NCI-H2227 (cell line): ENCODE data around the gene SLC2A4RG.

Experiments used
- DNase-seq: peaks from one replicate; lab custom pipeline; 2025; ENCODE audit not compliant: unreplicated experiment; lab: John Stamatoyannopoulos, UW

The SLC2A4RG gene, protein sequence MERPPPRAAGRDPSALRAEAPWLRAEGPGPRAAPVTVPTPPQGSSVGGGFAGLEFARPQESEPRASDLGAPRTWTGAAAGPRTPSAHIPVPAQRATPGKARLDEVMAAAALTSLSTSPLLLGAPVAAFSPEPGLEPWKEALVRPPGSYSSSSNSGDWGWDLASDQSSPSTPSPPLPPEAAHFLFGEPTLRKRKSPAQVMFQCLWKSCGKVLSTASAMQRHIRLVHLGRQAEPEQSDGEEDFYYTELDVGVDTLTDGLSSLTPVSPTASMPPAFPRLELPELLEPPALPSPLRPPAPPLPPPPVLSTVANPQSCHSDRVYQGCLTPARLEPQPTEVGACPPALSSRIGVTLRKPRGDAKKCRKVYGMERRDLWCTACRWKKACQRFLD

DNA sequence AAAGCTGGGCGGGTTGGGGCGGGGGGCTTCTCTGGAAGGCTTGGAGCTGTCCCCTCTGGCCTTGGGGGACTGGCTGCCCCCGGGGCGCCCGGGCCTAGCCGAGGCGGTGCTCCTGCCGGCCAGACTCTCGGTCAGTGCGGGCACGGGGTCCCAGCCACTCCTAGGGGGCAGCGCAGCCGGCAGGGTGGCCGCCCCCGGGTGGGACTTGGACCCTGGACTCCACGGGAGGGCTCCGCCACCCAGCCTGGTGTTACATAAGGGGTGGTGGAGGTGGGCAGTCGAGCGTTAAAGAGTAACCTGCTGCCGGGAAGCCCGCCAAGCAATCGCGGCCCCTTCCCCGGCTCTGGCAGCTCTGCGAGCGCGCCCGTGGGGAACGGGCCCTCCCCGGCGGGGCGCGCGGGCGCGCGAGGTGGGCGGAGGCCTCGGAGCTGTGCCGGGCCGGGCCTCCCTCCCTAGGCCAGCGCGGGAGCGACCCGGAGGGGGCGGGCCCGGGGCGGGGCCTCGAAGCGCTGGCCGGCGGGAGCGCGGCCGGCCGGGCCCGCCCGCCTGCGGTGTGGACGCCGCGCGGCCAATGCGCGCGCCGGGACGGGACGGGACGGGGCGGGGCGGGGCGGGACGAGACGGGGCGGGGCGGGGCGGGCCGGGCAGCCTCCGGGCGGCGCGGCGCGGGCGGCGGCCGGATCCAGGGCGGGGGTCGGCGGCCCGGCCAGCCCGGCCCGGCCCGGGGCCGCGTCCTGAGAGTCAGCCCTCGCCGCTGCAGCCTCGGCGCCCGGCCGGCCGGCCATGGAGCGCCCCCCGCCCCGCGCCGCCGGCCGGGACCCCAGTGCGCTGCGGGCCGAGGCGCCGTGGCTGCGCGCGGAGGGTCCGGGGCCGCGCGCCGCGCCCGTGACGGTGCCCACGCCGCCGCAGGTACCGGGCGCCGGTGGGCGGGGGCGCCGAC, at the start of gene SLC2A4RG:
Gene SLC2A4RG, plus strand, starts transcription at position 647 of the 940 bp plus-strand sequence. Its CDS starts 137 bp downstream, at position 784.
- DNase-seq, result peak; percentile 93

DNA sequence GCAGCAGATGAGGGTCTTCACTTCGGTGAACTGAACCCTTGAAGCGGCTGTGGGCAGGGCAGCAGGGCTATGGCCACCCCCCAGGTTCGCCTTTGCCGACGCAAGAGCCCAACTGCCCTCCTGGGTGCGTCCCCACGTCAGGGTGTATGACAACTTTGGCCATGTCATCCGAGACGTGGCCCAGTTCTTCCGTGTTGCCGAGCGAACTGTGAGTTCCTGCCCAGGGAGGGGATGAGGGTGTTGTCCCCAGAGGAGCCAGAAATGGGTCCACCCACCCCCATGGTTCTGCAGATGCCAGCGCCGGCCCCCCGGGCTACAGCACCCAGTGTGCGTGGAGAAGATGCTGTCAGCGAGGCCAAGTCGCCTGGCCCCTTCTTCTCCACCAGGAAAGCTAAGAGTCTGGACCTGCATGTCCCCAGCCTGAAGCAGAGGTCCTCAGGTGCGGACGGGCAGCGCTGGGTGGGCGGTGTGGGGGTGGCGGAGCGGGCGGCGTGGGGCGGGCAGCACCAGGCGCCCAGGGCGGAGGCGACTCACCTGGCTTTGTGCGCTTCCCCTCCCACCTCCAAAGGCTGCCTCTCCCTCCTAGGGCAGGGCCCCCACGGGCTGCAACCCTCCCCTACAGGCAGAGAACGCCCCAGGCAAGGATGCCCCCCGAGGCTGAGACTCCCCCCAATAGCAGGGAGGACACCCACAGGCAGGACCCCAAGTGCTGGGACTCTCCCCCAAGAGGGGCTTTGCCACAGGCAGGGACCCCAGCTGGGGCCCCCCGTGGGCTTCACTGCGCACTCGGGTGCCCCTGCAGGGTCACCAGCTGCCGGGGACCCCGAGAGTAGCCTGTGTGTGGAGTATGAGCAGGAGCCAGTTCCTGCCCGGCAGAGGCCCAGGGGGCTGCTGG, 49.3 kb upstream of the SLC2A4RG start:
- DNase-seq, result no peak

DNA sequence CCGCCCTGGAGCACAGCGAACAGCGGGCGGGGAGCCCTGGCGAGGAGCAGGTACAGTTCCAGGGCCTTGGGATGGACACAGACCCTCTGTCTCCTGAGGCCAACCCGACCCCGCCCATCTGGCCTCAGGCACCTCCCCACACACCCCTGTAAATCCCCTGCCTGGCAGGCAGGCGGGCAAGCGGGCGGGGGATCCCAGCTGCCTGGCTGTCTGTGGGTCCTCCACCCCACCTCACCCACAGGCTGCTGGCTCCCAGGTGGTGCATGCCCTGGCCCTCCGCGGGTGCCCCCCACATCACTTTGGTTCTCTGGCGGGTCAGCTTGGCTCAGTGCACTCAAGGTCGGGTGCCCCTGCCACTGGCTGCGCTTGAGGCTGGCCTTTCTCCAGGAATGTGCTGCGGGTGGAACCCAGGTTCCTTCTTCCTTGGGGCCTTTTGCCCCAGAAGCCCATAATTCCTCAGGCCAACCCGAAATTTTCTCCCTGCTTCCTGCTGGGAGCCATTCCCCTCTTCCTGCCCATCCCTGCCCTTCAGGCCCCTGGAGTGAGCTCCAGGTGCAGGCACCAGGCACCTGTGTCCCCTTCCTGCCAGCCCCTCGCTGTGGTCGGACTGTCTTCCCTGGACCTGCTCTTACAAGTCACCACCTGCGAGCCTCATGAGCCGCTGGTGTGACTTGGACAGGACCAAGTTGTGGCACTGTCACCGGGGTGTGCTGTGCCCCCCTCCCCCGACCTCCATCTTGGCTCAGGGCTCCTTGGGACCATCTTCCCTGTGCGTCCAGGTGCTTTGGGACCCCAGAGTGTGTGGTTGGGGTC, 48.5 kb upstream of the SLC2A4RG start:
- no peak for DNase-seq

GRCh38 chr20:63691711-63692435, 47.7 kb upstream of the SLC2A4RG start:
- no peak for DNase-seq

- peak; percentile 35 for DNase-seq
Observed at GRCh38 chr20:63692436-63693082, 47.0 kb upstream of the SLC2A4RG start.

DNA sequence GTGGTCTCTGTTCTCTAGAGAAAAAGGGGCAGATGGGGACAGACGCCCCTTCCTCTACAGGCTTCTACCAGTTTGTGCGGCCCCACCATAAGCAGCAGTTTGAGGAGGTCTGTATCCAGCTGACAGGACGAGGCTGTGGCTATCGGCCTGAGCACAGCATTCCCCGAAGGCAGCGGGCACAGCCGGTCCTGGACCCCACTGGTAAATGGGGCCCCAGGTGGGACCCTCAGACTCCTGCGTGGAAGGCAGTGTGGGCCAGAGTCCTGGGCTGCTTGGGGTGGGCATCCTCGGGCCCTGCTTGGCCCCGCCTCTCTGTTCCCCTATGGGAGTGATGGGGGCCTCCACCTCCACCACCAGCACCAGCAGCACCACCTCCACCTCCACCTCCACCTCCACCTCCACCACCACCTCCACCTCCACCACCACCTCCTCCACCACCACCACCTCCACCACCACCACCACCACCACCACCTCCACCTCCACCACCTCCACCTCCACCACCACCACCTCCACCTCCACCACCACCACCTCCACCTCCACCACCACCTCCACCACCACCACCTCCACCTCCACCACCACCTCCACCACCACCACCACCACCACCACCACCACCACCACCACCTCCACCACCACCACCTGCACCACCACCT, 46.4 kb upstream of the SLC2A4RG start:
- no peak for DNase-seq

DNA sequence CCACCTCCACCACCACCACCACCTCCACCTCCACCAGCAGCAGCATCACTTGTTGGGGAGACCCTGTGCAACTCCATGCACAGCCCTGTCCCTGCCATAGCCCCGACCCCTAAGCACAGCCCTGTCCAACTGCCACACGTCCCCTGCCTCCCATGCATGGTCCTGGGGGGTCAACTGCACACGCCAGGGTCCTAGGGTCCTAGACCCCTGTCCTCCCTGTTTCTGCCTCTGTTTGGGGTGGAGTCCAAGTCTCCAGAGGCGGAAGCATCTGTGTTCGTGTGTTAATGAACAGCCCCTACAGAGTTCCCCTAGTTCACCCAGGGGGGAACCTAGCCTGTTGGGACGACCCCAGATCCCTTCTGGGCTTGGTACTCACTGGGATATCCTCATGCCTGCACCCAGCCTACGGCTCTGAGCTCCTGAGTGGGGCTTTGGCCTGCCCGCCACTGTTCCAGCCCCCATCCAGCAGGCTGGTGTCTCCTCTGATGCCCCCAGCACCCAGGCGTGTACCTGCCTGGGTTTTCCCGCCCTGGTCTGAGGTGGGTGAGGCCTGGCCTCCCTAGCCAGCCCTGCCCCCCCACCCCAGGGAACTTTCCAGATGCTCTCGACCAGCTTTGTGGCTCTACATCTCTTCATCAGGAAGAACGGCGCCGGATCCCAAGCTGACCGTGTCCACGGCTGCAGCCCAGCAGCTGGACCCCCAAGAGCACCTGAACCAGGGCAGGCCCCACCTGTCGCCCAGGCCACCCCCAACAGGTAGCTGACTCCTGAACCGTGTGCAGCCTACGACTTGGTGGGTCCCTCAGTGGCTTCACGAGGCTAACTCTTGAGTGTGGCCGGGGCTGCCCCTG, 45.6 kb upstream of the SLC2A4RG start:
- no peak for DNase-seq

GRCh38 chr20:63694584-63695423, 44.8 kb upstream of the SLC2A4RG start:
- no peak for DNase-seq

- DNase-seq, result no peak
Observed at GRCh38 chr20:63695424-63696305, 43.9 kb upstream of the SLC2A4RG start.

GRCh38 chr20:63696306-63696627, 43.3 kb upstream of the SLC2A4RG start:
- DNase-seq, result no peak

DNA sequence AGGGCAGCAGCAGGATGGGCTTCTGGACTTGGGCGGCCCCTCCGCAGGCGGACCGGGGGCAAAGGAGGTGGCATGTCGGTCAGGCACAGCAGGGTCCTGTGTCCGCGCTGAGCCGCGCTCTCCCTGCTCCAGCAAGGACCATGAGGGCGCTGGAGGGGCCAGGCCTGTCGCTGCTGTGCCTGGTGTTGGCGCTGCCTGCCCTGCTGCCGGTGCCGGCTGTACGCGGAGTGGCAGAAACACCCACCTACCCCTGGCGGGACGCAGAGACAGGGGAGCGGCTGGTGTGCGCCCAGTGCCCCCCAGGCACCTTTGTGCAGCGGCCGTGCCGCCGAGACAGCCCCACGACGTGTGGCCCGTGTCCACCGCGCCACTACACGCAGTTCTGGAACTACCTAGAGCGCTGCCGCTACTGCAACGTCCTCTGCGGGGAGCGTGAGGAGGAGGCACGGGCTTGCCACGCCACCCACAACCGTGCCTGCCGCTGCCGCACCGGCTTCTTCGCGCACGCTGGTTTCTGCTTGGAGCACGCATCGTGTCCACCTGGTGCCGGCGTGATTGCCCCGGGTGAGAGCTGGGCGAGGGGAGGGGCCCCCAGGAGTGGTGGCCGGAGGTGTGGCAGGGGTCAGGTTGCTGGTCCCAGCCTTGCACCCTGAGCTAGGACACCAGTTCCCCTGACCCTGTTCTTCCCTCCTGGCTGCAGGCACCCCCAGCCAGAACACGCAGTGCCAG, 42.8 kb upstream of the SLC2A4RG start, which contains the start of gene TNFRSF6B:
Gene TNFRSF6B, plus strand, starts transcription at position 25 of the 729 bp plus-strand sequence. Its CDS starts 116 bp downstream, at position 141.
- DNase-seq, result no peak

DNA sequence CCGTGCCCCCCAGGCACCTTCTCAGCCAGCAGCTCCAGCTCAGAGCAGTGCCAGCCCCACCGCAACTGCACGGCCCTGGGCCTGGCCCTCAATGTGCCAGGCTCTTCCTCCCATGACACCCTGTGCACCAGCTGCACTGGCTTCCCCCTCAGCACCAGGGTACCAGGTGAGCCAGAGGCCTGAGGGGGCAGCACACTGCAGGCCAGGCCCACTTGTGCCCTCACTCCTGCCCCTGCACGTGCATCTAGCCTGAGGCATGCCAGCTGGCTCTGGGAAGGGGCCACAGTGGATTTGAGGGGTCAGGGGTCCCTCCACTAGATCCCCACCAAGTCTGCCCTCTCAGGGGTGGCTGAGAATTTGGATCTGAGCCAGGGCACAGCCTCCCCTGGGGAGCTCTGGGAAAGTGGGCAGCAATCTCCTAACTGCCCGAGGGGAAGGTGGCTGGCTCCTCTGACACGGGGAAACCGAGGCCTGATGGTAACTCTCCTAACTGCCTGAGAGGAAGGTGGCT, 42.2 kb upstream of the SLC2A4RG start:
- DNase-seq, result no peak

- no peak for DNase-seq
Observed at GRCh38 chr20:63697868-63698545, 41.6 kb upstream of the SLC2A4RG start.
